DND-41 (cell line): ENCODE measurements around the gene CEACAM5.

Experiments
- ATAC-seq: fragments of 200-7000 bp; cut with Tn5 transposase; 3 replicates; pipeline ENCODE4 v1.9.1; 2021; ENCODE audit warnings: low read depth; ENCODE audit not compliant: insufficient read depth
- DNase-seq: peaks from one replicate; pipeline ENCODE4 v3.0.0-alpha.2; 2020
- H2AFZ ChIP-seq: 2 replicates; pipeline ENCODE4 v1.6.0; 2012; ENCODE audit warnings: low read depth, low read length
- H3K27ac ChIP-seq: 2 replicates; pipeline ENCODE4 v1.5.1; 2012; ENCODE audit warnings: low read length, inconsistent platforms
- H3K27me3 ChIP-seq: fragments of 200-600 bp; sonication (generic); 2 replicates; pipeline ENCODE4 v1.6.0; 2012; ENCODE audit warnings: low read length, mild to moderate bottlenecking, inconsistent platforms; ENCODE audit not compliant: insufficient read depth, poor library complexity
- H3K36me3 ChIP-seq: 2 replicates; pipeline ENCODE4 v1.5.1; 2012; ENCODE audit warnings: low read length, inconsistent platforms; ENCODE audit not compliant: insufficient read depth
- H3K4me1 ChIP-seq: 2 replicates; pipeline ENCODE4 v1.5.1; 2012; ENCODE audit warnings: mild to moderate bottlenecking, low read length; ENCODE audit not compliant: insufficient read depth
- H3K4me2 ChIP-seq: 2 replicates; pipeline ENCODE4 v1.6.0; 2012; ENCODE audit warnings: mild to moderate bottlenecking, moderate library complexity, low read length, inconsistent platforms; ENCODE audit not compliant: insufficient read depth
- H3K4me3 ChIP-seq, 2 experiments: fragments of 200-600 bp in 1 of 2; shearing (Covaris generic) in 1 of 2; 2 replicates each; pipeline ENCODE4 v1.5.1; 2012 to 2016; ENCODE audit warnings: inconsistent platforms in 2 of 2, low read length in 2 of 2, mild to moderate bottlenecking in 2 of 2, low read depth in 1 of 2, moderate library complexity in 1 of 2
- H3K79me2 ChIP-seq: 2 replicates; pipeline ENCODE4 v1.6.0; 2012; ENCODE audit warnings: low read length, inconsistent platforms; ENCODE audit not compliant: insufficient read depth
- H3K9ac ChIP-seq: 2 replicates; pipeline ENCODE4 v1.6.0; 2012; ENCODE audit warnings: low read depth, mild to moderate bottlenecking, inconsistent platforms, low read length, moderate library complexity
- H3K9me3 ChIP-seq: 2 replicates; pipeline ENCODE4 v1.5.1; 2012; ENCODE audit warnings: low read length, moderate library complexity, mild to moderate bottlenecking, inconsistent platforms; ENCODE audit not compliant: insufficient read depth, severe bottlenecking
- H4K20me1 ChIP-seq: 2 replicates; pipeline ENCODE4 v1.6.0; 2012; ENCODE audit warnings: low read length; ENCODE audit not compliant: insufficient read depth
- CTCF ChIP-seq: IDR thresholded peaks from 2 replicates; pipeline ENCODE4 v1.5.1; 2012; ENCODE audit warnings: borderline replicate concordance, low read length, moderate library complexity, mild to moderate bottlenecking; ENCODE audit not compliant: poor library complexity, severe bottlenecking; ENCODE audit errors: extremely low read depth
- EZH2 ChIP-seq: IDR thresholded peaks from 3 replicates; pipeline ENCODE4 v1.6.1; 2012; ENCODE audit warnings: borderline replicate concordance, low read depth, mild to moderate bottlenecking, moderate library complexity, low read length, inconsistent platforms; ENCODE audit not compliant: severe bottlenecking

CEACAM5 gene

GRCh38 chr19:41711376-41712261, 3.2 kb downstream of the CEACAM5 start:
- Histone ChIP-seq H2AFZ (no peak overlapping the region), H3K27ac (no peak overlapping the region)

GRCh38 chr19:41714598-41714997, 6.2 kb downstream of the CEACAM5 start:
- no peak overlapping the region for H3K9ac ChIP-seq
- no peaks in the 10 kb centered on the region for H3K9me3 ChIP-seq
- H3K4me3 ChIP-seq = no peak overlapping the region
- H3K27ac ChIP-seq = no peak overlapping the region
- no peak overlapping the region for H2AFZ ChIP-seq
- no peaks in the 10 kb centered on the region for H3K36me3 ChIP-seq
- no peaks in the 10 kb centered on the region for H3K79me2 ChIP-seq
- ATAC-seq (no peak), DNase-seq (no peak)
- H3K27me3 ChIP-seq = peaks cover 15% of the 10 kb centered on the region
- H3K4me1 ChIP-seq = no peaks in the 10 kb centered on the region
- H4K20me1 ChIP-seq = 0 out of 2 replicates have a peak, but pooled peaks cover 3% of the 10 kb centered on the region
- TF ChIP-seq EZH2 (no peak), CTCF (no peak)
- no peak overlapping the region for H3K4me2 ChIP-seq

More at GRCh38 chr19:41711376-41712261, 3.2 kb downstream of the CEACAM5 start:
- H3K4me2 ChIP-seq = no peak overlapping the region
- no peaks in the 10 kb centered on the region for H3K79me2 ChIP-seq
- no peak for DNase-seq
- no peak overlapping the region for H3K4me3 ChIP-seq
- ATAC-seq = no peak
- H3K9me3 ChIP-seq = no peaks in the 10 kb centered on the region
- no peaks in the 10 kb centered on the region for H3K36me3 ChIP-seq
- H4K20me1 ChIP-seq = peaks cover 3% of the 10 kb centered on the region; the same call in 1 of the 2 replicates
- H3K27me3 ChIP-seq = peaks cover 12% of the 10 kb centered on the region
- no peaks in the 10 kb centered on the region for H3K4me1 ChIP-seq
- no peak overlapping the region for H3K9ac ChIP-seq
- no peak for TF ChIP-seq EZH2
- no peak for TF ChIP-seq CTCF

- Histone ChIP-seq H3K79me2 (no peaks in the 10 kb centered on the region), H3K9ac (no peak overlapping the region), H3K27me3 (peaks cover 2% of the 10 kb centered on the region), H3K36me3 (no peaks in the 10 kb centered on the region), H3K4me3 (no peak overlapping the region), H2AFZ (no peak overlapping the region), H3K27ac (no peak overlapping the region), H3K9me3 (no peaks in the 10 kb centered on the region), H3K4me2 (no peak overlapping the region), H3K4me1 (no peaks in the 10 kb centered on the region), H4K20me1 (0 out of 2 replicates have a peak, but pooled peaks cover 3% of the 10 kb centered on the region)
- ATAC-seq (no peak), DNase-seq (no peak)
- TF ChIP-seq CTCF (no peak), EZH2 (no peak)
Observed at GRCh38 chr19:41718761-41719160, 10.3 kb downstream of the CEACAM5 start.
